HG02981 (cell line): ENCODE results near the gene APLP2.

Experiments used
- ATAC-seq: cut with Tn5 transposase; IDR thresholded peaks from one replicate; pipeline ENCODE4 v1.9.1; 2021; ENCODE audit warnings: mild to moderate bottlenecking, moderate library complexity; ENCODE audit not compliant: unreplicated experiment

APLP2 gene

GRCh38 chr11:130054966-130055365 lies 14.7 kb upstream of the APLP2 start:
- no peak for ATAC-seq

- no peak for ATAC-seq
These were observed 14.1 kb upstream of the APLP2 start for GRCh38 chr11:130055617-130056016.

GRCh38 chr11:130061017-130061416 lies 8.7 kb upstream of the APLP2 start:
- ATAC-seq: no peak

DNA sequence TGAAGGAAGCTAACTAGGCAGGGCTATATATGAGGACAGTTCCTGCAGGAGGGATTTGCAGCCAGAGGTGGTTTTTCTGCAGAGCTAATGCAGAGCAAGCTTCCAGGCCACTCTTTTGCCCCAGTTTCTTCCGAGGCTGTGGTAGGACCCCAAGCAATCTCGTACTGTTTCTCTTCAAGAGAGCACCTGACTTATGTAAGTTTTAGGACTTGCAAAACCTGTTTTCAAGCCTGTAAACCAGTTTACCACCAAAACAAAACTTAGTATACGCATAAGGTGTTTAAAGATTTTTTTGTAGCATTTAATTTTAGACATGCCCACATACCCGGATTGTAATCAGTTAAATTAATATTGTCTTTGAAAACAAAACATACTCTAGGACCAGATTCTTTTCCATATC lies 7.7 kb upstream of the APLP2 start:
- ATAC-seq: no peak

GRCh38 chr11:130063451-130063850 lies 6.2 kb upstream of the APLP2 start:
- ATAC-seq: no peak

- ATAC-seq: no peak
These were observed 5.1 kb upstream of the APLP2 start for GRCh38 chr11:130064596-130064995.

DNA sequence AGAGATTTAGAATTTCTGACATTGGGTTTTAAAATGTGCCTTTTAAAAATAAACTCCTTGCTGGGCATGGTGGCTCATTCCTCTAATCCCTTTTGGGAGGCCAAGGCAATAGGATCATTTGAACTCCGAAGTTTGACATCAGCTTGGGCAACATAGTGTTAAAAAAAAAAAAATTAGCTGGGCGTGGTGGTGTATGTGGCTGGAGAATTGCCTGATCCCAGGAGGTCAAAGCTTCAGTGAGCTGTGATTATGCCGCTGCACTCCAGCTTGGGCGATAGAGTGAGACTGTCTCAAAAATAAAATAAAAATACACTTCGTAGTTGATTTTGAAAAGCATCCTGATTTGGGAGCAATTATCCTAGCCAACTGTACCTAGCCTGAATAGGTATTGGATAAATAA lies 3.4 kb upstream of the APLP2 start:
- ATAC-seq: no peak

- ATAC-seq: no peak
These were observed 1.1 kb upstream of the APLP2 start for GRCh38 chr11:130068546-130068985.

DNA sequence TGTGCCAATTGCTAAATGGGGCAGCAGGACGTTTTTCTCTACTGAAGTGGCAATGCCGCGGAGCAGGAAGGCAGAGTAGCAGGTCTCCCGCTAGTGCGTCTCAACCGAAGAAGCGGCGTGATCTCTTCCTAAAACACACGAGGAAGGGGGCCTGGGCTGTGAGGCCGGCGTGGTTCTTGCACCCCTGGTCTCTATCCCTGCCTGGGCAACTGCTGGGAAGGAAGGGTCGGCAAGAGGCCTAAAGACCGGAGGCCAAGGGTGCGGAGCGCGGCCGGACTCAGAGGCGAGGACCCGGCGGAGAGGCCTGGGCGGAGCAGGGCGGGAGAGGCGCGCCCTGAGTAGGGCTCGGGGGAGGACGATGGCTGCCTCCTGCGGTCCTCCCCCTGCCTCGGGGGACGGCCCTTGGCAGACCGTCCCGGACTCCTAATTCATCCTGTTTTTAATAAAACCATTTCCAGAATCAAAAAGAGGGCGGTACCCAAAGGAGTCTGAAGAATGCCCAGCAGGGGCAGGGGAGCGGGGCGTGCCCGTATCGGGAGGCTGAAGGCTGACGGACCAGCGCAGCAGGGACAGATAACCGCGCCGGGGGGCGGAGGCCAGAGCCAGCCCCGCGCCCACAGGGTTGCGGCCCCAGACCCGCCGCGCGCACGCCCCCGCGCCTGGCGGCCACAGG lies 572 bp upstream of the APLP2 start:
- ATAC-seq: peak; percentile 40

- peak; percentile 24 for ATAC-seq
These were observed 583 bp downstream of the APLP2 start for GRCh38 chr11:130070109-130070845.

- ATAC-seq: no peak
These were observed 1.1 kb downstream of the APLP2 start for GRCh38 chr11:130070846-130071200.

DNA sequence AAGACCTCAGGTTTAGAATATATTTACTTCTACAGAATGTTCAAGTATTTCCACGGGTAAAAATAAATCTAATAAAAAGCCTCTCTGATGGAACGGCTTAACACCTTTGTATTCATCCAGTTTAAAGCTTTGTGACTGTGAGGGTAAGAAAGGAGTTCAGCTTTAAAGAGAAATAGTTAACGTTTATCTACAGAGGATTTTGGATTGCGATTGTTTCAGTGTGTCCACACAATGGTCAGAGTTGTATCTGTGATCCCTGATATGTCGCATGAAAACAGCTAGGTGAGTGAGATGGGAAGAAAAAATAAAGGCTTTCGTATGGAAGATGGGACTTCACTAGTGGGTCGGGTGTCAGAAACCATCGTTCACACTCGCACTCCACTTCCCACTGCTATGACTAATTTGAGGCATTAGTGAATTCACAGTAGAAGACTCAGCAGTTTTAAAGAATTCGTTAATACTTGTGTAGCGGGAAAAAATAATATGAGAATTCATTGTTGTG lies 1.6 kb downstream of the APLP2 start:
- ATAC-seq: no peak

DNA sequence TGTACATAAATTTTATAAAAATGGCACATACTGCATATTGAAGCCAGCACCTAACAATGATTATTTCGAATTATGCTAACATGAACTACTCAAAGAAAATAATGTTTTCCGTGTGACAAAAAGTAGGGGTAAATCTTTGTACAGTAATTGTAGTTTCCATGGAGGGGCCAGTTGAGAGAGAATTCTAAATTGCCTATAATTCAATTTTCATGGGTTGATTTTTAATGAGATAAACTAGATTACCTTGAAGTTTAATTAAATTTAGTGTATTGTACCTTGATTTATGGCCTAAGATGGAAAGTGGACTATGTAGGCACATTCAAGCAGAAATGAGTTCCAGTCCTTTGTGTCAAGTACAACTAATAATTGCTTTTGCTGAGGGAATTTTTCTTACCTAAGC lies 5.0 kb downstream of the APLP2 start:
- no peak for ATAC-seq

DNA sequence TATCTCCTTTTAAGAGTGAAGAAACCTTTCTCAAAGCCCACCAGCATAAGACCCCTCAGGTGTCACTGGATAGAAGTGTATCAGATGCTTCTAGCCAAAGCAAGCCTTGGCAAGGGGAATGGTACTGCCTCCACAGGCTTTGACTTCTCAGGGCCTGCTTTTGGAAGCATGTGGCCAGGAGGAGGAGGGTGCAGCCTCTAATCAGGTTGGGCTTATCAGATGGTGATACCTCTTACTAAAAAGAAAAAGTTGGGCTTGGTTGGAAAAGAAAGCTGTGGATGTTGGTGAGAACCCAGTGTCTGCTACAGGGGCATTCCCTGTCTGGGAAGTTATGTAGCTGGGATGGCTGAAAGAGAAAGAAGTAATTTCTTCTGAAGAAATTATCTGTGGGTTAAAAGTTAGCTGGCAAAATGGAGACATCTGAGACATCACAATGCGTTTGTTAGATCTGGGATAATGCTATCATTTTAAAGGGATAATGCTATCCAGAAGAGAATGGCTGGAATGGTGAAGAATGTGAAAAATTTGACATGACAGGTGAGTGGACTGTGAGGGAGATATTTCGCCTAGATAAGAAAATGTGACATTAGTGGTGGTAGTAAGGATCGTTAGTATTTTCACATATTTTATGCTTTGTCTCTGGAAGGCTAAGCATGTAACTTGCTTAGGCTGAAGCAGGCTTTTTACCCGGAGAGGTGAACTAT lies 7.2 kb downstream of the APLP2 start:
- ATAC-seq: no peak

- ATAC-seq: no peak
These were observed 8.0 kb downstream of the APLP2 start for GRCh38 chr11:130077671-130078070.

GRCh38 chr11:130078080-130078479 lies 8.4 kb downstream of the APLP2 start:
- ATAC-seq: no peak

GRCh38 chr11:130085671-130086290 lies 16.1 kb downstream of the APLP2 start:
- no peak for ATAC-seq

DNA sequence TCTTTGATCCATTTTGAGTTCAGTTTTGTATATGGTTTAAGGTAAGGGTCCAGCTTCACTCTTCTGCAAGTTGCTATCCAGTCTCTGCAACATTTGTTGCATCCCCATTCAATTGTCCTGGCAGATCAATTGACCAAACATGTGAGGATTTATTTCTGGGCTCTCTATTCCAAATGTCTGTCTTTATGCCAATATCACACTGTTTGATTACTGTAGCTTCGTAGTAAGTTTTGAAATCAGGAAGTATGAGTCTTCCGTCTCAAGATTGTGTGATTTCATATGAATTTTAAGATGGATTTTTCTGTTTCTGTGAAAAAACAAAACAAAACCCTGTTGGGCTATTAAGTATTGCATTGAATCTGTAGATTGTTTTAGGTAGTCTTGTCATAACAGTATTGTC lies 17.0 kb downstream of the APLP2 start:
- ATAC-seq: no peak

DNA sequence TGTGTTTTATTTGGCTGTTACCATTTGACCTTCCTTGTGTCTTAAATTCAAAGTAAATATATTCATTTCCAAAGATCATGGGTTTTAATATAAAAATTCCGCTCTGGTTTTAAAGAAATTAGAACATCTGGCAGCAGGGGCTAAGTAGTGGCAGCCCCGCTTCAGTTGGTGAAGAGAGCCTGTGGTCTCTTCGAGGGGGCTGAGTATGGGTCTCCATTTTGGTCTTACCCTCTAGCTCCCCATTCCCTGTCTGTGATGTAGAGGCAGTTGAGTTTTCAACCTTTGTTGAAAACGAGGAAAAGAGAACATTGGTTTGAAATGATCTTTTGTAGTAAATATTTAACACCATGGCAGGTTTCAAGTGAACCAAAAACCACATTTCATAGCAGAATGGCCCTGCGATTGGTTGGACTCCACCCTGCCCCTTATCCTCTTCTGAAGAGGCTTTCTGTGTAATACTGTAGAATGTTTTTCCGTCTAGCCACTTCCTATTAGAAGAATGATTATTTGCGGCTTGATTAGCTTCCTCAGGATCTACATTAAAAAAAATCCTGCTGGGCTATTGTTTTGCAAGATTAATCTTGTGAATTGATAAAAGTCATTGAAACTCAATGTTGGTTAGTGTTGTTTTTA lies 17.7 kb downstream of the APLP2 start:
- ATAC-seq: peak; percentile 95

DNA sequence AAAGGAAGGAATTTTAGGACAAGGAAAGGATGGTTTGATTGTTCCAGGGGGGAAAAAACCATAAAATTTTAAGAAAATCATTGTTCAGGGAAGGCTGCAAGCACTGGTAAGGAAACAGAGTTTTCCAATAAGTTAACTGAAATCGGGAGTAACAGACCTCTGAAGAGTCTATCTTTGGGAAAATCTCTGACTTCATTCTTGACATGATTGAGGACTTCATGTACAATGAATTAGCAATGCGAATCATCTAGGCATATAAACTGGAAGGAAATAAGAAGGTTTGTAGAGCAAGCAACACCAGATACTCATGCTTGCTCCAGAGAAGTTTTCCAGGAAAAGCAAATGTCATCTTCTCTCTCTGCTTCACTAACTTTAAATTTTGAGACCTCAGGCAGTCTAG lies 18.5 kb downstream of the APLP2 start:
- ATAC-seq: no peak
